ENCODE results near the gene TLX3. TPM values are rescaled to one million over a fixed set of nuclear protein-coding genes. Genes with fewer than 3 reads are reported as not detected.

TLX3 gene
- total RNA-seq, 1 experiment from 2014 or later: not detected

DNA sequence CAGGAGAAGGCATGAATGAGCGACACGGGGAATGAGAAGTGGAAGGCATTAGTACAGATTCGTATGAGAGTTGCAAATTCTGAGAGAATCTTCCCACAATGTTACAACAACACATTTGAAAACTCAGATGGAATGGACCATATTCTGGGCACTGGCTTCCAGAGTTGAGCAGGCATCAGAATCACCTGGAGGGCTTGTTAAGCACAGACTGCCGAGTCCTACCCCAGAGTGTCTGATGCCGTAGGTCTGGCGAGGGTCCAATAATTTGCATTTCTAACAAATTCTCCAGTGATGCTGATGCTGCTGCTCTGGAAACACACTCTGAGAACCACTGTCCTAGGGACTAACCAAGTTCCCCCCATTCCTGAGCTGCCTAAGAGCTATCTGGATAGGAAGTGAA, 2.9 kb upstream of the TLX3 start:
- DNase-seq (ENCODE audit: low read depth): no peak

DNA sequence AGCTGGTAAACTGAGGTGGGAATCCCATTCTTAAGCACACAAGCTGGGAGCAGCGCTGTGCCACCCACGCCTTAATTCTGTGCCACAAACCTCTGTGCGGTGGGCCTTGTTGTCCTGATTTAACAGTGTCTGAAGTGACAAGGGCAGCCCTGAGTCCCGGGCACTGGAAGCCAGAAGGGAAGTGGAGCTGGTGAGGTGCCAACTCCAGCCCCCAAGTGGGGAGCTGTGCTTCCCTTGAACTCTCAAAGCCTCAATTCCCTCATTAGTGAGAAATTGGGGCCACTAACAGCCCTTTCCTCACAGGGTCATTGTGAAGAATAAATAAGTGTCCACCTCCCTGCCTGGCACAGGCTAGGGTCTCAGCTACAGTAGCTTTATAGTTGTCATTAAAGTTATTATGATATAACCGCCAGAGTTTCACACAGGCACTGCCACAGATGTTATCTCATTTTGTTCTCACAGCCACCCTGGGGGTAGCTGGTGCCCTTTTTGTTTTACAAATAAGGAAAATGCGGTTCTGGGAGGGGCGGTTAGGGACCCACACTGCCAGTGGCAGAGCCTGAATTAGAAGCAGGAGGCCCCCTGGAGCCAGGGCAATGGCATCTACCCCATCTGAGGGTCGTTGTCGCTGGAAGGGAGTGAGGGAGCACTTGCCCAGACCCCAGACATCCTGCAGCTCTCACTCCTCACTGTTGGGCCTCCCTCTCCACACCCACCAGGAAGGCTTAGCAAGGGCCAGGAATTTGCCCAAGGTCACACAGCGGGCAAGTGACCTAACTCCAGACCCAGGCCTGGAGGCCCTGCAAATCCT, 2.1 kb upstream of the TLX3 start:
- no peak for DNase-seq (ENCODE audit: low read depth)

DNA sequence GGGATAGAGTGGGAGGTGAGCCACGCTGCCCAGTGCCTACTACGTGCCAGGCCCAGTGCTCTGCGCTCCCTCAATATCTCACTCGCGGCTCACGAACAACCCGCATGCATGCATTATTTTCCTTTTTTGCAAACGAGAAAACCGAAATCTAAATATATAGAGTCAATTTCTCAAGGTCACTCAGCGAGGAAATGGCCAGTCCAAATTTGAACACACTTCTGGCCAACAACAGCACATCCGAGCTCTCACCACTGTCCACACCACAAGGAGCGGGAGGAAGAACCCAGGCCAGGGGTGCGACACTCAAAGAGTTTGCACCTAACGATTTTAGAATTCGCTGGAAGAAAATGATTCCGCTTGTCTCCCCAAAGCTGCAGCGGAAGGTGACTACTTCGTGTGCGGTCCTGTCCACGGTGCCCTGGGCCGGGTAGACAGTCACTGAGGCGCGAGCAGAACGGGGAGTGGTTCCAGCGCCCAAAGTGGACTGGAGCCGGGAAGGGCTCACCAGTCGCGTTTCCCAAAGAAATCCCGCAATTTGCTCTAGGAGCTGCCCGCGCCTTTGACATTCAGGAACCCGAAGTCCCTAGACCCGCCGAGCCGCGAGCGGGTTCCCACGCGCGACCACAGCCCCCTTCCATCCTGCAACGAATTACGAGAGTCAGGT, 1.1 kb upstream of the TLX3 start:
- DNase-seq (ENCODE audit: low read depth): no peak

GRCh38 chr5:171309276-171310211, 496 bp downstream of the TLX3 start:
- no peak for DNase-seq (ENCODE audit: low read depth)

- DNase-seq (ENCODE audit: low read depth): no peak
These were observed 1.3 kb downstream of the TLX3 start for GRCh38 chr5:171310212-171310818.

- no peak for DNase-seq (ENCODE audit: low read depth)
These were observed 1.8 kb downstream of the TLX3 start for GRCh38 chr5:171310819-171311321.

DNA sequence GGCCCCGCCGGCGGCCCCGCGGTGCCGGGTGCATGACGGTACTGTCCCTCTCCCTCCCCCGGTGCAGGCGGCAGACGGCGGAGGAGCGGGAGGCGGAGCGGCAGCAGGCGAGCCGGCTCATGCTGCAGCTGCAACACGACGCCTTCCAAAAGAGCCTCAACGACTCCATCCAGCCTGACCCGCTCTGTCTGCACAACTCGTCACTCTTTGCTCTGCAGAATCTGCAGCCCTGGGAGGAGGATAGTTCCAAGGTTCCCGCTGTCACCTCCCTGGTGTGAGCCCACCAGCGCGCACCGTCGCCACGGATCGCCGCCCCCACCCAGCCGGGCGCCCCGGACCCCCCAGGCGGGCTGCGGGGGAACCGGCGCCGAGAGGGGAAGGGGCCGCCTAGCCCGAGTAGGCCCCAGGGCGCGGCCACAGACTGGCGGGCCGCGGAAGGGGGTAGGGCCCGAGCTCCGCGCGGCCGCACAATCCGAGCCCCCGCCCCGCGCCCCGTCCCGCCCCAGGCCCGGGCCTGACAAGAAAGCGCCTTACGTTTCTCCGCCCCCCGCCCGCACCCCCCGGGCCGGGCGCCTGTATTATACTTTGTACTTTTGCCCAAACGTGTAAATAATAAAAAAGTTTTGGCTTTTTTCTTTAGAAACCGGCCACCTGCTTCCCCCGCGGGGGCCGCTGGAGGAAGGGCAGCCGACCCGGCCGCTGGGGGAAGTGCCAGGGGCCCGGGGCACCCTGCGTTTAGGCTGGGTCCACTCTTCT, 2.5 kb downstream of the TLX3 start:
- DNase-seq (ENCODE audit: low read depth): peak; percentile 32

DNA sequence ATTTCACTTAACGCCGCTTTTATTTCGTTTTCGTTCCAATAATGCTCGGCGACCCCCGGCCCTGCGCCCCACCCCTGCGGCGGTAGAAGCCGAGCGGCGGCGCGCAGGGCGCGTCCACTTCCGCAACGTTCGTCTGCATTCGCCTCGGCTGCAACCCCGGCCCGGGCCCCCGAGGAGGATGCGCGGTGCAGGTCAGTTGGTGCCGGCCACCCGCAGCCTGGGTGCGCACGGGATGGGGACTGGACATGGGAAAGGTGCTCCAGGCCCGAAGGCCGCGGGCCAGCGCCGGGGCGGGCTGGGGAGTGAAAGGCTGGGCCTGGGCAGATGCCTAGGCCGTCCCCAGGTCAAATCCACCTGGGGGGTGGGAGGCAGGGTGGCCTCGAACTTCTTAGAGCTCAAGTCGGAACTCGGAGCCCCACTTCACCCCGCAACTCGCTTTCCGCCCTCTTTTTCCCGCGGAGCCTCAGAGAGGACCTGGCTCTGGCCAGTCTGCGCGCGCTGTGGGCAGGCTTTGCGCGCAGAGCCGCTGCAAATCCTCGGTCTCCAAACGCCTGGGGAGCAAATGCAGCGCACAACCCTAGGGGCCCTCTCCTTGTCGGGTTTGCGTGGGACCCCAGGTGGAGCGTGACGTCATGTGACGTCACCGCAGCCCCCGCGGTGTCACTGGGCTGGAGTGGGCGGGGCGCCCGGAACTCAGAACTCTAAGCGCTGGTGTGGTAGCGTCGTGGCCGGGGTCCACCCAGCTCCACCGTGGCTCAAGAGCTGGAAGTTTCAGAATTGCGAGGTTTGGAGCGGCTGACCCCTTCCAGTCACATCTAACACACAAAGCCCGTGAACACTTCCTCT, 3.3 kb downstream of the TLX3 start:
- no peak for DNase-seq (ENCODE audit: low read depth)

GRCh38 chr5:171313481-171314206, 4.6 kb downstream of the TLX3 start:
- DNase-seq (ENCODE audit: low read depth): no peak

DNA sequence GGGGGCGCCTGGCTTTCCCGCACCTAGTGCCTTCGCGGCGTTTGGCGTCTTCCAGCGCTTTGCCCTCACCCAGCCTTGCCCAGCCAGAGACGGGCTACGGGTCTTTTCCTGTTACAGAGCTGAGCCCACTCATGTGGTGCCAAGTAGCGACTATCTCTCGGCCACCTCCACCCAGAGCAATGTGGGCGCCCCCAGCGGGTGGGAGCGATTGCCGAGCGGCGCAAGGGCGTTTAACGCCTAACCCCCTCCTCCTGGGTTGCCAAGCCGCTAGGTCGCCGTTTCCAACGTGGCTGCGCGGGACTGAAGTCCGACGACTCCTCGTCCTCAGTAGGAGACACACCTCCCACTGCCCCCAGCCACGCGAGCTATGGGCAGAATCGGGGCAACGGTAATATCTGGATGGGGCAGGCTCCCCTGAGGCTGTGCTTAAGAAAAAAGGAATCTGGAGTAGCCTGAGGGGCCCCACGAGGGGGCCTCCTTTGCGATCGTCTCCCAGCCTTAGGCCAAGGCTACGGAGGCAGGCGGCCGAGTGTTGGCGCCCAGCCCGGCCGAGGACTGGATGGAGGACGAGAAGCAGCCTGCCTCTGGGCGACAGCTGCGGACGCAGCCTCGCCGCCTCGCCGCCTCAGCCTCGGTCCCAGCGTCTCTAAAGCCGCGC, 5.8 kb downstream of the TLX3 start:
- DNase-seq (ENCODE audit: low read depth): no peak

GRCh38 chr5:171315386-171315891, 6.4 kb downstream of the TLX3 start:
- no peak for DNase-seq (ENCODE audit: low read depth)

DNA sequence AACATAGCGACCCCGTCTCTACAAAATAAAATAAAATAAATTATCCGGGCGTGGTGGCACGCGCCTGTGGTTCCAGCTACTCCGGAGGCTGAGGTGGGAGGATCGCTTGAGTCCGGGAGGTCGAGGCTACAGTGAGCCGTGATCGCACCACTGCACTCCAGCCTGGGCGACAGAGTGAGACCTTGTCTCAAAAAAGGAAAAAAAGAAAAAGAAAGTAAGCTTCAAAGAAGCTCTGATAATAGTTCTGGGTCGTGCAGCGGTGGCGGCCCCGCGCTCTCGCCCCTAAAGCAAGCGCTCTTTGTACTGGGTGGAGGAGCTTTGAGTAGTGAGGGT, 6.8 kb downstream of the TLX3 start:
- no peak for DNase-seq (ENCODE audit: low read depth)

GRCh38 chr5:171316258-171317121, 7.4 kb downstream of the TLX3 start:
- no peak for DNase-seq (ENCODE audit: low read depth)

DNA sequence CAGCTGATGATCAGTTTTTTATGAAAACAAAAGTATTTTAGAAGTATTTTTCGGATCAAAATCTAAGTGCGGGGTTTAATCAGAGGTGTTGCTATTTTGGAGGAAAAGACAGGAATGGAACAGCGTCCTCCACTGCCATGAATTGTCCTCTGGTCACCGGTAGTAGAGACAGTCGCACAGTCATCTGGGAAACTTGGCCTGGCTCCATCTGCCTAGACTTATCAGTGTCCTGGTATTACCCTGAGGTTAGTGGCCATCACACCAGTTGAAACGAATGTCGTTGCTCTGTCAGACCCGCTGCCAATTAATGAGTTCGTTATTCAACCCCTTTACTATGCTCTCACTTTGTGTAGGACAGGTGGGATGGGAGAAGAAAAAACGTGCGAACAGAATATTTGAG, 8.2 kb downstream of the TLX3 start:
- no peak for DNase-seq (ENCODE audit: low read depth)

DNA sequence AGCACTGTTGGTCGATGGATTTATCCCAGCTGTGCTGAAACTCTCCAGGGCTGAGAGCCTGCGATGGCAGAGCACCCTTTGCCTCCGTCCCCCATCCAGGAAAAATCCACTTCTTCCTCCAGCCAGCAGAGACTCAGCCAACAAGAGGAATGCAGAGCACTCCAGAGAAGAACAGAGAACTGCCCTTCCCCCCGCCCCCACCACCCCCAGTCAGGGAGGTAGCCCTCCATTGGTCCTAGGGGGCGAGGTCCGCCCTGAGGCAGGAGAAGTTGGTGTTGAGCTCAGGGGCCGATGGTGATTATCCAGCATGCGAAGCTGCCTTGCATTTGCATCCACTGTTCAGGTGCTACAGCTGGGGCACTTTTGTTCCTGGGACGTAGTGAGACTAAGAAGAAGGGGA, 9.0 kb downstream of the TLX3 start:
- no peak for DNase-seq (ENCODE audit: low read depth)

DNA sequence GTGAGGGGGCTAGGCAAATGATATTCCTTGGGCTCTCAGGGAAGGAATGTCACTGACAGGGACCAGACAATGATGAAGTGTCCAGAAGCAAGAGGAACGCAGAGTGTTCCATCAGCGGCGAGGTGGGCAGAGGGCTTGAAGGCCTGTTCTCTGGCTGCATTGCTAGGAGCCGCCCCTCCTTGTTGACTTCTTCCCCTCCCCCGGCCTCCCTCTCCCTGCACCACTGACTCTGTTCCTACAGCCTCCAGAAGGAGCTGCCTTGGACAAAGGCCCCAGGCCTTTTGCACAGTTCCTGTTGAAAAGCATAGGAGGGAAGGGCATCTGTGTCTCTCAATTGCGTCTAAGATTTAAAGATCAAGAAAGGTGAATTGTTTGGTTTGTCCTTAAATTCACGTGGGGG, 12.4 kb downstream of the TLX3 start:
- no peak for DNase-seq (ENCODE audit: low read depth)

- DNase-seq (ENCODE audit: low read depth): no peak
These were observed 13.5 kb downstream of the TLX3 start for GRCh38 chr5:171322527-171322926.

DNA sequence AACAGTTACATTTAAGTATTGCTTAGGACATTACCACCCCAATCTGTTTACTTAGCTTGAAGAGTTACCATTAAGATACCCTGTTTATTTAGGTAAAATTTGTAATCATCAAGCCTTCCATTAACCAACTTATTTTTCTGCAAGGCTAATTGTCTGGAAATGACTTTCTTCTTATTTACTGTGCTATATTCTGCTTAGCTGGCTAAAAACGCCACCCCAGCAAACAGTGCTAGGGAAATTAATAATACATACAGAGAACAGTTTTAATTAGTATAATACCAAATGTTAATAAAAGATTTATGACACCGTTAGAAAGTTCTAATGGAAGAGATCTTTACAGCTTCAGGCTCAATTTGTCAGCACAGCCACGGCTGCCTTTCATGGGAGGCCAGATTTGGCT, 14.0 kb downstream of the TLX3 start:
- DNase-seq (ENCODE audit: low read depth): no peak
